ENCODE data around the gene NHERF1. TPM values are rescaled to one million over a fixed set of nuclear protein-coding genes. Genes with fewer than 3 reads are reported as not detected.

Gene NHERF1
- total and polyA plus RNA-seq, 2 donors from 2014 or later: 71.3 to 448 TPM

DNA sequence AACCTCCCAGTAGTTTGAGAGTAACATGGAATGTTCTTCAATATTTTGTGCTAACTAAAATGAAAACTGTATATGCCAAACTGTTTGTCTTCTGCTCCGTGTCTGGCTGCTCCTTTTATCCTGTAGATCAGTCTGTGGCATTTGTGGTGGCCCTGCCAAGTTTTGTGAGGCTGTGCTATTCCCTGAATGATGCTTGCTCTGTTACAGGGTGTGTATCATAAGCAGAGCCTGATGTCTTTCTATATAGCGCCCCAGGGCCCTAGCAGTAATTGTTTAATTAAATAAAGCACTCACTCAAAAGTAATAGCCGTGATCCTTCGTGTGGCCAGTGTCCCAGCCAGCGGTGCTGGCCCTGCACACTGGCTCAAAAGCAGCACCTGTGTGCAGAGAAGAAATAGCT, 55.5 kb downstream of the NHERF1 start:
- H3K4me3 ChIP-seq (ENCODE audit: low read length in 3 of 3): no peak overlapping the region
- intact Hi-C loops (cut with DNase I): no loop called here
- H3K27me3 ChIP-seq (ENCODE audit: control insufficient read depth, insufficient read depth, low read length): no peaks in the 10 kb centered on the region
- TF ChIP-seq, protein P1, sequence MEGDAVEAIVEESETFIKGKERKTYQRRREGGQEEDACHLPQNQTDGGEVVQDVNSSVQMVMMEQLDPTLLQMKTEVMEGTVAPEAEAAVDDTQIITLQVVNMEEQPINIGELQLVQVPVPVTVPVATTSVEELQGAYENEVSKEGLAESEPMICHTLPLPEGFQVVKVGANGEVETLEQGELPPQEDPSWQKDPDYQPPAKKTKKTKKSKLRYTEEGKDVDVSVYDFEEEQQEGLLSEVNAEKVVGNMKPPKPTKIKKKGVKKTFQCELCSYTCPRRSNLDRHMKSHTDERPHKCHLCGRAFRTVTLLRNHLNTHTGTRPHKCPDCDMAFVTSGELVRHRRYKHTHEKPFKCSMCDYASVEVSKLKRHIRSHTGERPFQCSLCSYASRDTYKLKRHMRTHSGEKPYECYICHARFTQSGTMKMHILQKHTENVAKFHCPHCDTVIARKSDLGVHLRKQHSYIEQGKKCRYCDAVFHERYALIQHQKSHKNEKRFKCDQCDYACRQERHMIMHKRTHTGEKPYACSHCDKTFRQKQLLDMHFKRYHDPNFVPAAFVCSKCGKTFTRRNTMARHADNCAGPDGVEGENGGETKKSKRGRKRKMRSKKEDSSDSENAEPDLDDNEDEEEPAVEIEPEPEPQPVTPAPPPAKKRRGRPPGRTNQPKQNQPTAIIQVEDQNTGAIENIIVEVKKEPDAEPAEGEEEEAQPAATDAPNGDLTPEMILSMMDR (IDR thresholded peaks at IDR 0.05; ENCODE audit: borderline replicate concordance, extremely low read depth, insufficient read depth): no peak
- no peak for FAIRE-seq
- no peak overlapping the region for H3K9ac ChIP-seq (ENCODE audit: low read length in 3 of 3)
- no peaks in the 10 kb centered on the region for H3K9me3 ChIP-seq (ENCODE audit: control insufficient read depth in 2 of 3, insufficient read depth in 1 of 3, low read length in 3 of 3)
- DNase-seq: no peak
- peaks cover 0 to 5% (median 4%) of the 10 kb centered on the region in 3 donors for H3K36me3 ChIP-seq (ENCODE audit: control insufficient read depth in 2 of 3, insufficient read depth in 3 of 3, low read length in 3 of 3)
- no peak overlapping the region for H3K27ac ChIP-seq (ENCODE audit: low read depth in 2 of 2, low read length in 2 of 2)
- H3K4me1 ChIP-seq (ENCODE audit: control insufficient read depth in 2 of 3, insufficient read depth in 2 of 3, low read depth in 1 of 3, low read length in 3 of 3): no peaks in the 10 kb centered on the region

DNA sequence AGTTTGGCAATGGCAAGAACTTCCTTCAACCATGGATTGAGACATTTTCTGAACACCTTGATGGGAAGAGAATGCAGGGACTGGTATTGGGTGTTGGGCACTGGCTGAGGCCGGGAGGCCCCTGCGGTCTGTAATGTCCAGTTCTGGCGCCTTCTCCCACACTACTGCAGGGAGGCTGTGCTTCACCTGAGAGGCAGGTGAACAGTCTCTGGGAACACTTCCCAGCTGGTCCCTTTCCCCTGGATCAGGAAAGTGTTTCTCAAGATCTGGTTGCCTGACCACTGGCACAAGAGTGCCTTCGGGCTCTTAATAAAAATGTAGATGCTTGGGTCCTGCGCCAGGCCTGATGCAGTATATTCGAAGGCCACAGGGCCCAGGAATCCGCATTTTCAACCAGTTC, 56.3 kb downstream of the NHERF1 start:
- no peaks in the 10 kb centered on the region for H3K9me3 ChIP-seq (ENCODE audit: control insufficient read depth in 2 of 3, insufficient read depth in 1 of 3, low read length in 3 of 3)
- no peaks in the 10 kb centered on the region for H3K4me1 ChIP-seq (ENCODE audit: control insufficient read depth in 2 of 3, insufficient read depth in 2 of 3, low read depth in 1 of 3, low read length in 3 of 3)
- peaks cover 0 to 5% (median 4%) of the 10 kb centered on the region in 3 donors for H3K36me3 ChIP-seq (ENCODE audit: control insufficient read depth in 2 of 3, insufficient read depth in 3 of 3, low read length in 3 of 3)
- H3K27me3 ChIP-seq (ENCODE audit: control insufficient read depth, insufficient read depth, low read length): no peaks in the 10 kb centered on the region
- H3K9ac ChIP-seq (ENCODE audit: low read length in 3 of 3): no peak overlapping the region
- H3K4me3 ChIP-seq (ENCODE audit: low read length in 3 of 3): no peak overlapping the region
- DNase-seq (no peak), FAIRE-seq (no peak)
- H3K27ac ChIP-seq (ENCODE audit: low read depth in 2 of 2, low read length in 2 of 2): no peak overlapping the region
- intact Hi-C loops (cut with DNase I): no loop called here
- TF ChIP-seq, protein P1 (IDR thresholded peaks at IDR 0.05; ENCODE audit: borderline replicate concordance, extremely low read depth, insufficient read depth): no peak

DNA sequence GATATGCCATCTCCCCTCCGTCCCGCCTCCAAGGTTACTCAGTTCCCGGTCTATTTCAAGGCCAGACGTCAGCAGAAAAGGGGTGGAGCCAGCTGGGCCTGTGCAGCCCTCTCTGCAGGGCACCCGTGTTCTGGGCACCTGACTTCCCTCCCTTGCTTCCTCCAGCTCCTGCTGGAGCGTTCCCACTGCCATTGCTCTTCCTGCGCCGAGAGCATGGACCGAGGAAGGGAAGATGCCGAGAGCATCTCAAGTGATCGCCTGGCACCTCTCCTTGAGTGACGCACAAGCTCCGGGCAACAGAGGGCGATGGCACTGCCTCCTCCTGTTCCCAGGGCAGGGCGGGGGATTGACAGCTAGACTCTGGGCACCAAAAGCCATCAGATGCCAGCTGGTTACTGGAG, 57.2 kb downstream of the NHERF1 start:
- Histone ChIP-seq H3K27ac (ENCODE audit: low read depth in 2 of 2, low read length in 2 of 2) (no peak overlapping the region), H3K9me3 (ENCODE audit: control insufficient read depth in 2 of 3, insufficient read depth in 1 of 3, low read length in 3 of 3) (no peaks in the 10 kb centered on the region), H3K9ac (ENCODE audit: low read length in 3 of 3) (no peak overlapping the region), H3K4me1 (ENCODE audit: control insufficient read depth in 2 of 3, insufficient read depth in 2 of 3, low read depth in 1 of 3, low read length in 3 of 3) (no peaks in the 10 kb centered on the region), H3K4me3 (ENCODE audit: low read length in 3 of 3) (no peak overlapping the region), H3K27me3 (ENCODE audit: control insufficient read depth, insufficient read depth, low read length) (no peaks in the 10 kb centered on the region), H3K36me3 (ENCODE audit: control insufficient read depth in 2 of 3, insufficient read depth in 3 of 3, low read length in 3 of 3) (peaks cover 0 to 3% (median 0%) of the 10 kb centered on the region in 3 donors)
- FAIRE-seq (no peak), DNase-seq (no peak)
- intact Hi-C loops (cut with DNase I): no loop called here
- TF ChIP-seq, protein P1 (IDR thresholded peaks at IDR 0.05; ENCODE audit: borderline replicate concordance, extremely low read depth, insufficient read depth): no peak

DNA sequence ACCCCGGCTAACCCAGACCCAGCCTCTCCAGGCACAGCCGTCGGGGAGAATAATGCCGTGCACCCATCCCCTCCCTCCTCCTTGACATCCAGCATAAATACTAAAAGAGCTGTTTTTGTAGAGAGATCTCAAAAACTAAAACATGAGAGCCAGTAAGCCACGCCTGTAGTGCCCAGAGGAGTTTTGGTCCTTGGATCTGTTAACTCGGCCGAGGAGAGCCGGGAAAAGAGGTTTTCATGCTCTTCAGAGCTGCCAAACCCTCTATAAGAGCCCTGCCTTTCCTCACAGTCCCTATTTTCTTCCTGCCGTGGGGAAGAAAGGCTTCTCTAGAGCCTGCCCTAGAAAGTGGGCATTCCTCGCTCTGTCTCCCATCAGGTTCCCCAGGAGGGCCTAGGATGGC, 57.9 kb downstream of the NHERF1 start:
- H3K9ac ChIP-seq (ENCODE audit: low read length in 3 of 3): no peak overlapping the region
- intact Hi-C loops (cut with DNase I): no loop called here
- DNase-seq: no peak
- TF ChIP-seq, protein P1 (IDR thresholded peaks at IDR 0.05; ENCODE audit: borderline replicate concordance, extremely low read depth, insufficient read depth): no peak
- no peak overlapping the region for H3K27ac ChIP-seq (ENCODE audit: low read depth in 2 of 2, low read length in 2 of 2)
- H3K36me3 ChIP-seq (ENCODE audit: control insufficient read depth in 2 of 3, insufficient read depth in 3 of 3, low read length in 3 of 3): no peaks in the 10 kb centered on the region
- FAIRE-seq: no peak
- no peaks in the 10 kb centered on the region for H3K27me3 ChIP-seq (ENCODE audit: control insufficient read depth, insufficient read depth, low read length)
- no peaks in the 10 kb centered on the region for H3K4me1 ChIP-seq (ENCODE audit: control insufficient read depth in 2 of 3, insufficient read depth in 2 of 3, low read depth in 1 of 3, low read length in 3 of 3)
- no peak overlapping the region for H3K4me3 ChIP-seq (ENCODE audit: low read length in 3 of 3)
- H3K9me3 ChIP-seq (ENCODE audit: control insufficient read depth in 2 of 3, insufficient read depth in 1 of 3, low read length in 3 of 3): no peaks in the 10 kb centered on the region
